ENCODE measurements around the gene RBM17. TPM values are rescaled to one million over a fixed set of nuclear protein-coding genes. Genes with fewer than 3 reads are reported as not detected.

The RBM17 gene
- total RNA-seq, 1 donor: 47.5 TPM

- peak; percentile 51 for DNase-seq (ENCODE audit: low read depth)
Measured at GRCh38 chr10:6065835-6066234, 23.0 kb upstream of the RBM17 start.

GRCh38 chr10:6067457-6067856 lies 21.4 kb upstream of the RBM17 start:
- no peak for TF ChIP-seq CTCF (IDR thresholded peaks at IDR 0.05; ENCODE audit: insufficient read depth, low read depth, low read length)
- no peak overlapping the region for H3K4me3 ChIP-seq (ENCODE audit: low read depth, low read length)
- no peak for DNase-seq (ENCODE audit: low read depth)

More at GRCh38 chr10:6065835-6066234, 23.0 kb upstream of the RBM17 start:
- H3K4me3 ChIP-seq (ENCODE audit: low read depth, low read length): no peak overlapping the region
- no peak for TF ChIP-seq CTCF (IDR thresholded peaks at IDR 0.05; ENCODE audit: insufficient read depth, low read depth, low read length)

DNA sequence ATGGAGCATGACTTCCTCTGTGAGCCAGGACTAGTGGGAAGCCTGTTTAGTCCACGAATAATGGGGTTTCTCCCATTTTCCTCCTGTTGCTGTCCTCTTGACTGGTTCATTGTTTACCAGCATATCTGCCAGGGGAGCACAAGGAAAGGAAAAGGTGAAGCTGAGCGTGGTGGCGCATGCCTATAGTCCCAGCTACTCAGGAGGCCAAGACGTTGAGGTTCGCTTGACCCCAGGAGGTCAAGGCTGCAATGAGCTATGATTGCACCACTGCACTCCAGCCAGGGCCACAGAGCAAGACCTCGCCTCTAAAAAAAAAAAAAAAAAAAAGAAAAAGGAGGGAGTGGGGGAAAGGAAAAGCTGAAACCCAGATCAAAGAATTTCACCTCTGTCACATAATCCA lies 20.8 kb upstream of the RBM17 start:
- no peak for TF ChIP-seq CTCF (IDR thresholded peaks at IDR 0.05; ENCODE audit: insufficient read depth, low read depth, low read length)
- H3K4me3 ChIP-seq (ENCODE audit: low read depth, low read length): no peak overlapping the region
- no peak for DNase-seq (ENCODE audit: low read depth)

- DNase-seq (ENCODE audit: low read depth): no peak
- H3K4me3 ChIP-seq (ENCODE audit: low read depth, low read length): no peak overlapping the region
- no peak for TF ChIP-seq CTCF (IDR thresholded peaks at IDR 0.05; ENCODE audit: insufficient read depth, low read depth, low read length)
Measured at GRCh38 chr10:6068422-6068821, 20.4 kb upstream of the RBM17 start.

DNA sequence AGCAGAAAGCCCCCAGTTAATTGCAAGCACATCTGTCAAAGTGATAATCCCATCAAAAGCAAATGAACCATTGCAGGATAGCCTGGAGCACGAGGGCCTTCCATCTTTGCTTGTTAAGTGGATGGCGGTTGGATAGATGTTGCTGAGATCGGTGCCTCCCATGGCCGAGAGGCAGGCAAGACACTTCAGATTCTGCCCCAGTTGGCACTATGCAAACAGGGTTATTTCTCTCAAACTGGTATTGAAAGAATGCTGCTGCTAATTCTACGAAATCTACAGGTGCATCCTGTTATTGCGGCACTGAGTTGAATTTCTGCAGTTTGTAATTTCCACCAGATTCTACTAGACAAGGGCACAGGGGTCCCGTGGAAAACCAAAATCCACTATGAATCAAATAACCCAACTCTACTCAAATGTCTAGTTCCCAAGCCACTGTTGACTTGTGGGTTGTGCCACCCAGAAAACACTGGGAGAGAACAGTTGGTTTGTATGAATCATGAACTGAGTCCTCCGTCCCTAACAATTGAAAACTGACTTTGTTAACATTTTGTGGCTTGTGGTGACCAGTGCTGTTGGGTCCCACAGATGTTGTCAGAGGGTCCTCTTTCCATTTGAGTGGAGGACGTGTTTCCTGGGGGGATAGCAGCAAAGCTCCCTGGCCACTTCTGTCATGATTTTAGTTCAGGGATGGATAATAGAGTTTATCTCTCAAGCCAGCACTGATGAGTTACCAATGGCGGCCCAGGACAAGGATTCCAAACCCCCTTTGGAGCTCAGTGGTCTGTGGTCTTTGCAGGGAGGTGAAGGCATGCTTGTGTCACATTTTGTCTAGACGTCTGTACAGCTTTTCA lies 19.5 kb upstream of the RBM17 start:
- TF ChIP-seq CTCF (IDR thresholded peaks at IDR 0.05; ENCODE audit: insufficient read depth, low read depth, low read length): no peak
- no peak for DNase-seq (ENCODE audit: low read depth)
- H3K4me3 ChIP-seq (ENCODE audit: low read depth, low read length): no peak overlapping the region

GRCh38 chr10:6070660-6071059 lies 18.2 kb upstream of the RBM17 start:
- no peak for DNase-seq (ENCODE audit: low read depth)
- H3K4me3 ChIP-seq (ENCODE audit: low read depth, low read length): no peak overlapping the region
- no peak for TF ChIP-seq CTCF (IDR thresholded peaks at IDR 0.05; ENCODE audit: insufficient read depth, low read depth, low read length)

Measured in fibroblast of villous mesenchyme (primary cell).